Progenitor cell of endocrine pancreas (in vitro differentiated cells): ENCODE measurements around the gene EML5. TPM values are rescaled to one million over a fixed set of nuclear protein-coding genes. Genes with fewer than 3 reads are reported as not detected.
A peak's percentile ranks its signal among the peaks of the same experiment; 100 is the strongest.

Source experiments
- DNase-seq: peaks from one replicate; pipeline ENCODE4 v3.0.0; 2021; ENCODE audit warnings: low spot score; ENCODE audit not compliant: unreplicated experiment
- H3K27ac Mint-ChIP-seq: 2 replicates; pipeline ENCODE4 v1.8.0; 2021; ENCODE audit warnings: mild to moderate bottlenecking, moderate library complexity, mixed read lengths
- H3K27me3 Mint-ChIP-seq: 2 replicates; pipeline ENCODE4 v1.8.0; 2021; ENCODE audit warnings: mixed read lengths
- H3K36me3 Mint-ChIP-seq: 2 replicates; pipeline ENCODE4 v1.8.0; 2022; ENCODE audit warnings: mixed read lengths; ENCODE audit not compliant: insufficient read depth
- H3K4me1 Mint-ChIP-seq: 2 replicates; pipeline ENCODE4 v1.8.0; 2021; ENCODE audit warnings: low read depth, mixed read lengths
- H3K4me3 Mint-ChIP-seq: 2 replicates; pipeline ENCODE4 v1.8.0; 2021; ENCODE audit warnings: low read depth, mild to moderate bottlenecking, moderate library complexity, mixed read lengths
- H3K9me3 Mint-ChIP-seq: 2 replicates; pipeline ENCODE4 v1.8.0; 2021; ENCODE audit warnings: low read depth, mixed read lengths
- CTCF ChIP-seq: fragments of 200-600 bp; sonication (generic); IDR thresholded peaks from one replicate; pipeline ENCODE4 v1.5.0; 2021; ENCODE audit warnings: antibody characterized with exemption, mild to moderate bottlenecking; ENCODE audit not compliant: unreplicated experiment
- total RNA-seq: library from RNA; stranded (reverse); gene quantifications from 2 replicates; pipeline ENCODE4 v1.2.1, GENCODE V29; 2021

EML5 gene
- total RNA-seq, 1 donor from 2014 or later: 6.0 TPM

GRCh38 chr14:88804477-88804876 lies 11.7 kb upstream of the EML5 start:
- H3K4me1 Mint-ChIP-seq: no peaks in the 10 kb centered on the region
- no peak overlapping the region for H3K27ac Mint-ChIP-seq
- no peaks in the 10 kb centered on the region for H3K36me3 Mint-ChIP-seq
- TF ChIP-seq CTCF: no peak
- H3K27me3 Mint-ChIP-seq: no peaks in the 10 kb centered on the region
- H3K4me3 Mint-ChIP-seq: no peak overlapping the region
- peaks cover 8% of the 10 kb centered on the region for H3K9me3 Mint-ChIP-seq
- DNase-seq: no peak

GRCh38 chr14:88804035-88804434 lies 11.3 kb upstream of the EML5 start:
- Mint-ChIP-seq H3K27ac (no peak overlapping the region), H3K4me3 (no peak overlapping the region), H3K9me3 (peaks cover 8% of the 10 kb centered on the region), H3K36me3 (no peaks in the 10 kb centered on the region), H3K4me1 (no peaks in the 10 kb centered on the region), H3K27me3 (no peaks in the 10 kb centered on the region)
- DNase-seq: no peak
- TF ChIP-seq CTCF: no peak

DNA sequence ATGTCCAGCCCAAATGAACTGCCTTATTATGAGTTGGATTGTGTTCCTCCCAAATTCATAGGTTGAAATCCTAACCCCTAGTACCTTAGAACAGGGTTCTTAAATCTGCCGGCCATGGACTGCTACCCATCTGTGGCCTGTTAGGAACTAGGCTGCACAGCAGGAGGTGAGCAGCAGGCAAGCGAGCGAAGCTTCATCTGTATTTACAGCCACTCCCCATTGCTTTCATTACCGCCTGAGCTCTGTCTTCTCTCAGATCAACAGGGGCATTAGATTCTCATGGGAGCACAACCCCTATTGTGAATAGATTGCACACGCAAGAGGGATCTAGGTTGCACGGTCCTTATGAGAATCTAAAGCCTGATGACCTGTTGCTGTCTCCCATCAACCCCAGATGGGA lies 9.8 kb upstream of the EML5 start:
- Mint-ChIP-seq H3K4me3 (no peak overlapping the region), H3K36me3 (no peaks in the 10 kb centered on the region), H3K27ac (no peak overlapping the region), H3K27me3 (no peaks in the 10 kb centered on the region), H3K9me3 (peaks cover 8% of the 10 kb centered on the region), H3K4me1 (no peaks in the 10 kb centered on the region)
- no peak for TF ChIP-seq CTCF
- no peak for DNase-seq

- Mint-ChIP-seq H3K27ac (no peak overlapping the region), H3K36me3 (no peaks in the 10 kb centered on the region), H3K9me3 (peaks cover under 1% of the 10 kb centered on the region), H3K4me3 (no peak overlapping the region), H3K27me3 (no peaks in the 10 kb centered on the region), H3K4me1 (no peaks in the 10 kb centered on the region)
- DNase-seq: no peak
- TF ChIP-seq CTCF: no peak
Measured at GRCh38 chr14:88799522-88799921, 6.8 kb upstream of the EML5 start.

GRCh38 chr14:88798156-88798555 lies 5.4 kb upstream of the EML5 start:
- Mint-ChIP-seq H3K27ac (peak overlapping the region; percentile 56), H3K4me3 (no peak overlapping the region), H3K27me3 (no peaks in the 10 kb centered on the region), H3K36me3 (no peaks in the 10 kb centered on the region), H3K9me3 (no peaks in the 10 kb centered on the region), H3K4me1 (no peaks in the 10 kb centered on the region)
- DNase-seq: no peak
- no peak for TF ChIP-seq CTCF
